DMS53 treated with DMSO at 0.1 percent for 48 hours (cell line): ENCODE data around the gene CACNA1I.
"Not testable (repeated sequence)": the region's sequence is repeated elsewhere in the genome, so short reads cannot be mapped to it uniquely, and the experiment has no call there.

Source experiments
- DNase-seq: peaks from one replicate; lab custom pipeline; 2025; ENCODE audit not compliant: unreplicated experiment; lab: John Stamatoyannopoulos, UW

Gene CACNA1I

GRCh38 chr22:39731881-39732555 is 161.5 kb downstream of the CACNA1I start:
- no peak for DNase-seq

GRCh38 chr22:39732625-39733024 is 162.1 kb downstream of the CACNA1I start:
- DNase-seq, result no peak

GRCh38 chr22:39733191-39733590 is 162.6 kb downstream of the CACNA1I start:
- DNase-seq, result no peak

- not testable (repeated sequence) for DNase-seq
Observed at GRCh38 chr22:39734046-39734445, 163.5 kb downstream of the CACNA1I start.

GRCh38 chr22:39734866-39735265 is 164.3 kb downstream of the CACNA1I start:
- no peak for DNase-seq

- DNase-seq, result no peak
Observed at GRCh38 chr22:39735776-39736175, 165.2 kb downstream of the CACNA1I start.

- DNase-seq, result no peak
Observed at GRCh38 chr22:39738746-39739145, 168.2 kb downstream of the CACNA1I start.
